Spleen (tissue), 11 donors: ENCODE data around the gene NEIL1. TPM values are rescaled to one million over a fixed set of nuclear protein-coding genes. Genes with fewer than 3 reads are reported as not detected.

ENCODE experiments used
- DNase-seq: peaks from one replicate; pipeline ENCODE4 v3.0.0-alpha.2; 2020
- H3K27ac ChIP-seq, 8 donors: fragments of 200-600 bp; sonication (generic) in 7 of 8; 1 replicate in 4 of 8; 2 replicates in 4 of 8; pipeline versions ENCODE4 v1.5.0 to v1.8.0; 2016 to 2021; ENCODE audit warnings: inconsistent platforms in 4 of 8, mild to moderate bottlenecking in 4 of 8, moderate library complexity in 1 of 8
- H3K27me3 ChIP-seq, 7 donors: fragments of 200-600 bp; sonication (generic) in 6 of 7; replicated peaks in 1 of 7; 1 replicate in 4 of 7; 2 replicates in 3 of 7; pipeline versions ENCODE4 v1.5.0 to v1.8.0; 2016 to 2021; ENCODE audit warnings: inconsistent platforms in 3 of 7, mild to moderate bottlenecking in 1 of 7
- H3K36me3 ChIP-seq, 6 donors: fragments of 200-600 bp; sonication (generic) in 5 of 6; 1 replicate in 4 of 6; 2 replicates in 2 of 6; pipeline versions ENCODE4 v1.5.0 to v1.8.0; 2016 to 2021; ENCODE audit warnings: inconsistent platforms in 2 of 6
- H3K4me1 ChIP-seq, 6 donors: fragments of 200-600 bp; sonication (generic) in 5 of 6; 1 replicate in 3 of 6; 2 replicates in 3 of 6; pipeline versions ENCODE4 v1.5.0 to v1.8.0; 2016 to 2021; ENCODE audit warnings: inconsistent platforms in 3 of 6
- H3K4me3 ChIP-seq, 8 donors: fragments of 200-600 bp; sonication (generic) in 7 of 8; 1 replicate in 4 of 8; 2 replicates in 4 of 8; pipeline versions ENCODE4 v1.5.0 to v1.8.0; 2016 to 2021; ENCODE audit warnings: inconsistent platforms in 4 of 8, mild to moderate bottlenecking in 4 of 8, moderate library complexity in 2 of 8
- H3K9me3 ChIP-seq, 8 donors: fragments of 200-600 bp; sonication (generic) in 7 of 8; 1 replicate in 4 of 8; 2 replicates in 4 of 8; pipeline versions ENCODE4 v1.5.0 to v1.8.0; 2016 to 2021; ENCODE audit warnings: inconsistent platforms in 4 of 8
- CTCF ChIP-seq, 11 experiments: fragments of 200-600 bp in 7 of 11; fragments of 450-650 bp in 4 of 11; sonication (generic) in 4 of 11; IDR thresholded peaks in 8 of 11; conservative IDR thresholded peaks in 3 of 11; 1 replicate in 7 of 11; 2 replicates in 4 of 11; pipeline versions ENCODE4 v1.4.0 to v1.8.0; 2016 to 2021; ENCODE audit warnings: antibody characterized with exemption in 11 of 11, inconsistent platforms in 4 of 11, mild to moderate bottlenecking in 1 of 11
- POLR2A ChIP-seq, 3 donors: fragments of 450-650 bp; IDR thresholded peaks; one replicate each; pipeline ENCODE4 v1.5.1; 2017; ENCODE audit warnings: antibody characterized with exemption in 3 of 3, mild to moderate bottlenecking in 1 of 3
- POLR2AphosphoS5 ChIP-seq, 3 donors: sonication (generic); formaldehyde crosslinking; IDR thresholded peaks; one replicate each; pipeline ENCODE4 v1.5.1; 2017; ENCODE audit warnings: antibody characterized with exemption in 3 of 3
- WGBS, 5 donors: extraction: QIAGEN DNeasy Blood & Tissue Kit in 3 of 5; methylation state at CpG; one replicate each; pipeline versions ENCODE4 v1.1.5 to v1.1.7; 2013 to 2018; 5-methylcytosine and 5-hydroxymethylcytosine counted together
- intact Hi-C: fragments of 100-400 bp; cut with DNase I; formaldehyde crosslinking; loops from one replicate; pipeline ENCODE4 v1.15.0; 2023; ENCODE audit warnings: low total_unique reads
- polyA plus RNA-seq, 3 donors: library from polyadenylated mRNA; stranded (reverse); fragments of 200-250 nt; gene quantifications; one replicate each; pipeline ENCODE4 v1.2.1, GENCODE V29; 2013
- total RNA-seq, 7 donors: library from RNA; depleted of rRNA in 3 of 7; stranded (reverse); fragments of >200 nt in 3 of 7; fragmentation: NEBNext Ultra II Directional in 4 of 7; extraction: Animal tissue kit (Norgen Biotek cat#: 25700) in 4 of 7; gene quantifications; one replicate each; pipeline versions ENCODE4 v1.1.0 to v1.2.1, GENCODE V29; 2016 to 2021
- donor health status: healthy with polysubstance abuse.
- donor health status: DM: no; HTN: no; CAD: no; lungs with moderate emphysema.
- donor health status: DM: no; HTN: no; CAD: no.
- donor health status: Bipolar disorder and iron deficiency.
- donor health status: healthy.
- donor health status: DM: no; HTN: no; CAD: no.
- donor health status: DM: yes; HTN: yes; CAD: no.

Gene NEIL1
- total and polyA plus RNA-seq, 10 donors: 27.5 to 68.1 (median 45.5) TPM

- no peak for DNase-seq
- no peaks in the 10 kb centered on the region for H3K9me3 ChIP-seq
- H3K4me3 ChIP-seq: no peak overlapping the region
- TF ChIP-seq CTCF (IDR thresholded peaks at IDR 0.05 in 8 of 11, conservative IDR thresholded peaks at IDR 0.05 in 3 of 11): no peak
- TF ChIP-seq POLR2AphosphoS5 (IDR thresholded peaks at IDR 0.05): no peak
- no peak for TF ChIP-seq POLR2A (IDR thresholded peaks at IDR 0.05)
- H3K27ac ChIP-seq: no peak overlapping the region
- no peaks in the 10 kb centered on the region for H3K27me3 ChIP-seq
- intact Hi-C loops: no loop called here
- 88 to 96% (median 92%) methylated on average over 3 of the region's 3 CpGs for WGBS, 5 donors
- peaks cover 16 to 39% (median 24%) of the 10 kb centered on the region in 6 donors for H3K4me1 ChIP-seq
- peaks cover 0 to 77% (median 57%) of the 10 kb centered on the region in 6 donors for H3K36me3 ChIP-seq
Measured at GRCh38 chr15:75366163-75366562, 19.3 kb downstream of the NEIL1 start.

- peaks cover 0 to 77% (median 57%) of the 10 kb centered on the region in 6 donors for H3K36me3 ChIP-seq
- no peaks in the 10 kb centered on the region for H3K9me3 ChIP-seq
- TF ChIP-seq POLR2AphosphoS5 (IDR thresholded peaks at IDR 0.05): no peak
- no peak for TF ChIP-seq POLR2A (IDR thresholded peaks at IDR 0.05)
- no peak for TF ChIP-seq CTCF (IDR thresholded peaks at IDR 0.05 in 8 of 11, conservative IDR thresholded peaks at IDR 0.05 in 3 of 11)
- peak overlapping the region in 2 of 8 donors; percentile 96 to 97 for H3K4me3 ChIP-seq
- H3K4me1 ChIP-seq: peaks cover 16 to 39% (median 24%) of the 10 kb centered on the region in 6 donors
- peak overlapping the region in 5 of 8 donors; percentile 97 to 100 (median 99) for H3K27ac ChIP-seq
- no peak for DNase-seq
- intact Hi-C loops: no loop called here
- H3K27me3 ChIP-seq: no peaks in the 10 kb centered on the region
Measured at GRCh38 chr15:75367006-75367405, 20.2 kb downstream of the NEIL1 start.

GRCh38 chr15:75367406-75367912 lies 20.6 kb downstream of the NEIL1 start:
- Histone ChIP-seq H3K36me3 (peaks cover 0 to 77% (median 56%) of the 10 kb centered on the region in 6 donors), H3K27me3 (no peaks in the 10 kb centered on the region), H3K27ac (peak overlapping the region; percentile 95 to 100 (median 98)), H3K4me3 (peak overlapping the region; percentile 77 to 98 (median 94)), H3K4me1 (peaks cover 16 to 39% (median 24%) of the 10 kb centered on the region in 6 donors), H3K9me3 (no peaks in the 10 kb centered on the region)
- intact Hi-C loops: no loop called here
- 46 to 54% (median 50%) methylated on average over 7 of the region's 7 CpGs for WGBS, 5 donors
- DNase-seq: no peak
- TF ChIP-seq POLR2AphosphoS5 (IDR thresholded peaks at IDR 0.05): no peak
- no peak for TF ChIP-seq CTCF (IDR thresholded peaks at IDR 0.05 in 8 of 11, conservative IDR thresholded peaks at IDR 0.05 in 3 of 11)
- no peak for TF ChIP-seq POLR2A (IDR thresholded peaks at IDR 0.05)

- Histone ChIP-seq H3K4me3 (peak within 1 kb of the TSS; percentile 77 to 98 (median 94)), H3K9me3 (no peaks in the 10 kb centered on the region), H3K27ac (peak within 1 kb of the TSS; percentile 95 to 100 (median 98)), H3K4me1 (peaks cover 16 to 39% (median 24%) of the 10 kb centered on the region in 6 donors), H3K36me3 (peaks cover 0 to 77% (median 57%) of the 10 kb centered on the region in 6 donors), H3K27me3 (no peaks in the 10 kb centered on the region)
- intact Hi-C loops: no loop called here
- TF ChIP-seq POLR2AphosphoS5 (IDR thresholded peaks at IDR 0.05): peak; percentile 97 to 98 (median 97)
- peak in 2 of 3 donors; percentile 70 to 71 for TF ChIP-seq POLR2A (IDR thresholded peaks at IDR 0.05)
- TF ChIP-seq CTCF (IDR thresholded peaks at IDR 0.05 in 8 of 11, conservative IDR thresholded peaks at IDR 0.05 in 3 of 11): peak; percentile 56 to 84 (median 72)
- WGBS, 5 donors: 0 to 1% (median 0%) methylated on average over 14 to 67 of the region's 67 CpGs
- DNase-seq: peak; percentile 99
Measured at GRCh38 chr15:75367913-75368688, 21.3 kb downstream of the NEIL1 start, which contains the start of gene MAN2C1. TSS of gene MAN2C1 (minus strand) at chr15:75368607. CDS start at chr15:75368583, 24 bp downstream.
